SIG-M5 treated with dmso at 0.1 percent for 504 hours (cell line): ENCODE results near the gene ESRRG.
"Not testable (repeated sequence)": the region's sequence is repeated elsewhere in the genome, so short reads cannot be mapped to it uniquely, and the experiment has no call there.

Experiments used
- DNase-seq: peaks from one replicate; lab custom pipeline; 2025; ENCODE audit not compliant: unreplicated experiment; lab: John Stamatoyannopoulos, UW

Gene ESRRG

GRCh38 chr1:216576234-216576937, 146.8 kb downstream of the ESRRG start:
- DNase-seq = no peak

GRCh38 chr1:216566641-216567205, 156.5 kb downstream of the ESRRG start:
- peak; percentile 3 for DNase-seq

DNA sequence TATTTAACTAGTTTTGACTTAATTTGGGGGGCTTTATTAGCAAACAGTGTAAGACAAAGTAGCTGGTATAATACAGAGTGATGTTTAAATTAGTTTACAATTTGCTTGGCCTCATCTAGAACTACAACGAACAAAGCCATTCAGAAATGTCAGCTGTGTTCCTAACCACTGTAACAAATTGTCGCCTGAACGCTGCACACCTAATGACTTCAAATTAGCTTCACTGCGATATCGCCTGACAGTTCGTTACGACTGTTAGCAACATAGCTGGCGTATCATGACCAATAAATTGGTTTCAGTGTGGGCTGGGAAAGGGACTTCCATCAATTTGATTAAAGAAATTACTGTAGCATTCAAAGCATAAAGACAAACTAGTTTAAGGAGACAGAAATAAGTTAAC, 160.1 kb downstream of the ESRRG start:
- no peak for DNase-seq

GRCh38 chr1:216562383-216562782, 160.8 kb downstream of the ESRRG start:
- no peak for DNase-seq

- no peak for DNase-seq
These were observed 162.7 kb downstream of the ESRRG start for GRCh38 chr1:216560527-216560926.

- DNase-seq = no peak
These were observed 163.9 kb downstream of the ESRRG start for GRCh38 chr1:216559359-216559758.

DNA sequence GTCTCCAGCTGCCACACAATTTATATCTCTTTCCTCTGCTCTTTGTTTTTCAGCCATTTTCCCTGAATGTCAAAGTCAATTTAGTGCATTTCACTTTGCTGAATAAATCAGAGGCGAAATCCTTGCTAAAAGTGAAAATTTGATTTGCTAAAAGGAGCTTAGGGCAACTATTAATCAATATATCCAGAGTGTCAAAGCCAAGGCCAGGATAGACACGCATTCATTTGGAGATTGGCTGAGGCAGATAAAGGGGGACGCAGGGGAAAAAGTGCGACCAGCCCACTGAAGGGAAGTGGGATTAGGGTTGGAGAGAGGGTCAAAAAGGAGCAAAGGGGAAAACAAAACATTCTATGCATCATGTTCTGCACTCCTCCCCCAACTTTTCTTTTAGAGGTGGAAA, 167.6 kb downstream of the ESRRG start:
- DNase-seq = no peak

- no peak for DNase-seq
These were observed 168.3 kb downstream of the ESRRG start for GRCh38 chr1:216554934-216555333.

- no peak for DNase-seq
These were observed 169.5 kb downstream of the ESRRG start for GRCh38 chr1:216553766-216554165.

DNA sequence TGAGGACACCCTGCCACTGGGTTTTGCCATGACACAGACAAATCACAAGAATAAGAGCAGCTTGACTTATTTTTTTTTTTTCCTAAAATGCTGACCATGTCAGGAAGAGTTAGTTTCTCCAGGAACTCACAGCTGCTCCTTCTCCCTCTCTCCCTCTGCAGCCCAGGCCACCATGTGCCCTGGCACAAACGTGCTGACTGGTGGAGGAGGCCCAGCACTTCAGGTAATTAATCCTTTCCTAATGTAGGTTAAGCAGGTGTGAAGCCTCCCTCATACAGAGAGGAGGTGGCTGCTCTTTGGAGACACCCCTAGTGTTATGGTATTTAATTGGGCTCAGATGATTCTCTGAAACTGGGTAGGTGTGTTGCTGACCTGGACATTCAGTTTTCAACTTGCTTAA, 170.2 kb downstream of the ESRRG start:
- DNase-seq = no peak

GRCh38 chr1:216549796-216550195, 173.4 kb downstream of the ESRRG start:
- no peak for DNase-seq

DNA sequence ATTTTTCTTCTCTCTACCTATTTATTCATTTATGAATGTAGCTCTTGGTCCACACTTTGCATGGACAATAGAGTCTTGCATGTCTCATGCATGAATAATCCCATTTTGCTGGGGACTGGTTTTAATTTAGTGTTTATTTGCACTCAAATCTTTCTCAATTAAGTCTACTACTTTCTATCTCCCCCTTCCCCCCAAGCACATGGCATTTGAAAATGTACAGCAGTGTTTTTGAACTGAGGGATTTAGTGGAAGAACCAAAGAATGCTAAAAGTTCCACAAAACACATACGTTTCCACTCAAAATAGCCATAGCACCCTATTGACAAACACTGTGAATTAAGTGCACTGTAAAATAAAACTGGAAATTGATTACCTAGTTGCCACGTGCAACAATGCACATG, 180.5 kb downstream of the ESRRG start:
- DNase-seq = no peak

DNA sequence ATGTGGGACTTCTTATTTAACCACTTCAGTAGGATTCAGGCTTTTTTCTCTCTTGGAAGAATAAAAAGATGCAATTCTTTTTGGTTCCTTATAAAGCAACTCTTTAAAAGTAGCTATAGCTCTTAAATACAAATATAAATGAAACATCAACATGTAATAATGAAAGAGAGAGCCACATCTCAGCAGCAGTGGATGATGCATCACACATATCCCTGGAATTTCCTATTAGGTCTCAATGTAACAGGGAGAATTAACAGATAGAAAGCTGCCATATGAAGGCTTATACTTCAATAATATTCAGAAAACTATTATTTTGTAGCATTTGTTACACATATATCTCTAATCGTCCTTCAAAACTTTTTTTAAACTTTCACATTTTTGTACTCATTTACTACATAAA, 181.0 kb downstream of the ESRRG start:
- DNase-seq = no peak

DNA sequence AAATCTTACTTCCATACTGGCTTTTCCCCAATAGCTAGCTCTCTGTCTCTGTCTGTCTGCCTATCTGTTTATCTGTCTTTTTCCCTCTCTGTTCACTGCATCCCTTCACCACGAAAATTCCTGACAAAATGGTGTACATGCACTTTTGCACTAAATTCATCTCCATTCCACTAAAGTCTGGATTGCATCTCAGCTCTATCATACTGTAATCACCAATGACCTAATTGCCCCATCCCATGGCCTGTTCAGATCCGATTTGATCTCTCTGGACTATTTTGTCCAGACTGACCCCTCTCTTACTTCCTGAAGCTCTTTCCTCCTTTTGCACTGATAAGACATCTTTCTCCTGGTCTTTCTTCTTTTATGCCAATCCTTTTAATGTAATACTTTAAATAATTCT, 187.5 kb downstream of the ESRRG start:
- DNase-seq = no peak

DNA sequence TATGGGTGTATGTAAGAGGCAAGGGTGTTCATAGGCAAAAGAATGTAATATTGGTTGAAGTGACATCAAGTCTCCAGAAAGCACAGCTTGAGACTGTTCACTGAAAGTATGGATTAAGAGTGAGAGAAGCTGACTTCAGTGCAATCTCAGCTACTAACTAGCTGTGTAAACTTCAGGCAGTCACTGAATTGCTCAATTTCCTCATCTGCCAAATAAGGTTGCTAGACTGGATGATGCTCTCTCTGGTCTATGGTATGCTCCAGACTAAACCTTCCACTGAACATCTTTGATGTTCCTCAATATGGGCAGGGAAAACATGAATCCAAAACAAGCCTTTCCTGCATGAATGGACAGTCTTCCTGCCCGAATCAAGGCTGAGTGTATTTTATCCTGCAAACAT, 188.2 kb downstream of the ESRRG start:
- peak; percentile 1 for DNase-seq

GRCh38 chr1:216533776-216534175, 189.5 kb downstream of the ESRRG start:
- no peak for DNase-seq

- DNase-seq = no peak
These were observed 190.9 kb downstream of the ESRRG start for GRCh38 chr1:216532251-216532798.

- peak; percentile 0 for DNase-seq
These were observed 191.7 kb downstream of the ESRRG start for GRCh38 chr1:216531263-216532239.

GRCh38 chr1:216529851-216530250, 193.4 kb downstream of the ESRRG start:
- not testable (repeated sequence) for DNase-seq

- peak; percentile 61 for DNase-seq
These were observed 194.4 kb downstream of the ESRRG start for GRCh38 chr1:216528816-216529215.

DNA sequence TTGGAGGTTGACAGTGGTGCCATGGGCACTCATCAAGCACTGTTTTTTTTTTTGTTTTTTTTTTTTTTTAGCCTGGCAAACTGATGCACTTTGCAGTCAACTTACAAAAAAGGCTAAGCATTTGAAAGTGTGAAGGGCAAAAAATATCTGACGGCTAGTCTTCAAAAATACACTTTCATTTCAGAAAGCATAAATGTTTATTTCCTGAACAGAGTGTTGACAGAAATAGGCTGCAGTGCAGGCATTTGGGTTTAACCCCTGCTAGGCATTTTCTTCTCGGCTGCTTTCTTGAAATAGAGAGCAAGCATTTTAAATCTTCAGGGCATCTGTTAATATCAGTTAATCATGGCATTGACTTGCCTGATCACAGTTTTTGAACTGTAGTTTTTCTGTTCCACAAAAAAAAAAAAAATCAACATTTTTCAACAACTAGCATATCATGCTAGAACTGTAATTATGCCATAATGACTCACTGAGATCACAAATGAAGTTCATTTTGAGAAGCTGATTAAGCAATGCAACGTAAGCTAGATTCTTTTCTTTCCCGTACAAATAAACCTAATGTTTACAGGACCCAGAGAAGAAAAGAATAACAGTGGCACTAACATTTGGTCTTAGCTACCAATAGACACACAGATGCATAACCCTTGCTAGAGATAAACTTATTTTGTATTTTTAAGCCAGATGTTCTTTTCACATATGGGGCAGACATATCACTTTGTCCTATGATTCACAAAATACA, 199.6 kb downstream of the ESRRG start:
- DNase-seq = no peak
